K562 (cell line): ENCODE data around the gene WDCP. TPM values are rescaled to one million over a fixed set of nuclear protein-coding genes. Genes with fewer than 3 reads are reported as not detected.

ENCODE experiments used
- ATF1 ChIP-seq, 2 experiments: fragments of 450-650 bp in 1 of 2; IDR thresholded peaks; 2 replicates each; pipeline ENCODE4 v1.6.1; 2016; ENCODE audit warnings: missing compliant biosample characterization in 1 of 2, missing genetic modification characterization in 1 of 2
- CEBPB ChIP-seq: fragments of 450-650 bp; IDR thresholded peaks from 2 replicates; pipeline ENCODE4 v1.6.1; 2016; ENCODE audit warnings: missing genetic modification characterization, missing compliant biosample characterization
- CSDE1 ChIP-seq, 2 experiments: fragments of 450-650 bp; IDR thresholded peaks; 2 replicates each; pipeline ENCODE4 v1.6.1; 2016; ENCODE audit warnings: mild to moderate bottlenecking in 1 of 2
- CXXC5 ChIP-seq: fragments of 250-450 bp; sonication (Bioruptor Pico); IDR thresholded peaks from 2 replicates; pipeline ENCODE4 v1.8.0; 2022; ENCODE audit warnings: inconsistent platforms, mild to moderate bottlenecking, moderate library complexity
- E4F1 ChIP-seq: fragments of 250-450 bp; sonication (Bioruptor Pico); IDR thresholded peaks from 2 replicates; pipeline ENCODE4 v1.5.0; 2021; ENCODE audit warnings: mild to moderate bottlenecking, borderline replicate concordance
- KDM5B ChIP-seq: fragments of 200-600 bp; sonication (generic); IDR thresholded peaks from 2 replicates; pipeline ENCODE4 v1.6.1; 2012; ENCODE audit warnings: low read depth, mild to moderate bottlenecking, moderate library complexity, low read length, control low read depth, inconsistent platforms; ENCODE audit not compliant: insufficient replicate concordance
- PPARD ChIP-seq: fragments of 250-450 bp; sonication (Bioruptor Pico); IDR thresholded peaks from 2 replicates; pipeline ENCODE4 v1.8.0; 2022; ENCODE audit warnings: inconsistent platforms, mild to moderate bottlenecking, moderate library complexity
- SMAD2 ChIP-seq: fragments of 150-350 bp; IDR thresholded peaks from 2 replicates; pipeline ENCODE4 v1.6.1; 2014; ENCODE audit warnings: low read depth, mild to moderate bottlenecking, low read length
- SNIP1 ChIP-seq: fragments of 450-650 bp; IDR thresholded peaks from 2 replicates; pipeline ENCODE4 v1.7.1; 2017; ENCODE audit warnings: low read depth, mild to moderate bottlenecking
- TFE3 ChIP-seq: fragments of 450-650 bp; formaldehyde crosslinking; IDR thresholded peaks from 2 replicates; pipeline ENCODE4 v1.4.0; 2020; ENCODE audit warnings: mild to moderate bottlenecking, mixed read lengths
- ZBTB11 ChIP-seq, 3 experiments: fragments of 200-800 bp in 1 of 3; fragments of 250-450 bp in 1 of 3; fragments of 450-650 bp in 1 of 3; sonication (Bioruptor Pico) in 1 of 3; sonication (Bioruptor generic) in 1 of 3; formaldehyde crosslinking in 1 of 3; IDR thresholded peaks; 2 replicates each; pipeline versions ENCODE4 v1.6.1 to v1.8.0; 2016 to 2022; ENCODE audit warnings: mild to moderate bottlenecking in 2 of 3, missing genetic modification characterization in 2 of 3, missing compliant biosample characterization in 1 of 3, moderate library complexity in 1 of 3
- ZBTB17 ChIP-seq: fragments of 450-650 bp; formaldehyde crosslinking; IDR thresholded peaks from 2 replicates; pipeline ENCODE4 v1.4.0; 2020; ENCODE audit warnings: mild to moderate bottlenecking
- ZNF146 ChIP-seq: IDR thresholded peaks from one replicate; pipeline ENCODE4 v1.6.1; 2018; ENCODE audit warnings: missing compliant biosample characterization; ENCODE audit not compliant: unreplicated experiment
- ZNF274 ChIP-seq: IDR thresholded peaks from 2 replicates; pipeline ENCODE4 v1.6.1; 2011; ENCODE audit warnings: low read depth, mild to moderate bottlenecking, low read length, moderate library complexity, borderline replicate concordance
- polyA plus RNA-seq, 8 experiments: library from polyadenylated mRNA; depleted of rRNA in 4 of 8; stranded (reverse) in 5 of 8; unstranded in 3 of 8; fragments of >200 nt; fragmentation: Nextera tagmentation in 2 of 8; fragmentation: Illumina TruSeq in 1 of 8; extraction: Ambion mirVana in 2 of 8; extraction: Trizol in 1 of 8; gene quantifications; 2 replicates each; pipeline versions ENCODE4 v1.2.1 to v1.2.3, GENCODE V29; 2011 to 2014; ENCODE audit warnings: inconsistent platforms in 1 of 8, missing spikeins in 1 of 8
- total RNA-seq, 7 experiments: library from RNA; depleted of rRNA in 6 of 7; stranded (reverse); fragments of >200 nt in 6 of 7; fragmentation: Illumina TruSeq in 2 of 7; extraction: Trizol in 2 of 7; gene quantifications; 2 replicates each; pipeline versions ENCODE4 v1.2.1 to v1.2.3, GENCODE V29; 2011 to 2021; ENCODE audit warnings: low replicate concordance in 1 of 7
- TF ChIP-seq, protein P1 (sequence below): fragments of 200-800 bp; sonication (Bioruptor generic); IDR thresholded peaks from 2 replicates; pipeline ENCODE4 v1.6.1; 2017; ENCODE audit warnings: missing genetic modification characterization, missing compliant biosample characterization
- TF ChIP-seq, protein P2 (sequence below): fragments of 450-650 bp; conservative IDR thresholded peaks from 2 replicates; pipeline ENCODE4 v1.6.1; 2016; ENCODE audit warnings: missing genetic modification characterization, low read depth, mild to moderate bottlenecking, missing compliant biosample characterization, moderate library complexity

WDCP gene
- total and polyA plus RNA-seq, 9 of the 15 experiments (the other 6 are each of a cell fraction or from before 2014, with no cell fraction given), result 10.1 to 41.4 (median 21.8) TPM

GRCh38 chr2:24046930-24047702 is at the start of gene WDCP (continued):
- TF ChIP-seq TFE3 (no peak), ATF1 (CRISPR knock-in tag; IDR thresholded peaks at IDR 0.05) (no peak), ATF1 (tag; IDR thresholded peaks at IDR 0.05) (peak; percentile 76), SMAD2 (no peak), KDM5B (peak; percentile 87), PPARD (no peak), ZBTB17 (peak; percentile 69; the same call in 1 of the 2 replicates), CSDE1 (IDR thresholded peaks at IDR 0.05) (no peak), ZNF146 (CRISPR knock-in tag) (no peak), CEBPB (tag) (no peak), CXXC5 (CRISPR knock-in tag) (peak; percentile 78), E4F1 (no peak), ZBTB11 (CRISPR knock-in tag; IDR thresholded peaks at IDR 0.05) (peak in 1 of 3 experiments; percentile 28; a peak in 1 of 6 replicates), SNIP1 (peak; percentile 44; the same call in 1 of the 2 replicates), ZNF274 (no peak)
- TF ChIP-seq, protein P1, sequence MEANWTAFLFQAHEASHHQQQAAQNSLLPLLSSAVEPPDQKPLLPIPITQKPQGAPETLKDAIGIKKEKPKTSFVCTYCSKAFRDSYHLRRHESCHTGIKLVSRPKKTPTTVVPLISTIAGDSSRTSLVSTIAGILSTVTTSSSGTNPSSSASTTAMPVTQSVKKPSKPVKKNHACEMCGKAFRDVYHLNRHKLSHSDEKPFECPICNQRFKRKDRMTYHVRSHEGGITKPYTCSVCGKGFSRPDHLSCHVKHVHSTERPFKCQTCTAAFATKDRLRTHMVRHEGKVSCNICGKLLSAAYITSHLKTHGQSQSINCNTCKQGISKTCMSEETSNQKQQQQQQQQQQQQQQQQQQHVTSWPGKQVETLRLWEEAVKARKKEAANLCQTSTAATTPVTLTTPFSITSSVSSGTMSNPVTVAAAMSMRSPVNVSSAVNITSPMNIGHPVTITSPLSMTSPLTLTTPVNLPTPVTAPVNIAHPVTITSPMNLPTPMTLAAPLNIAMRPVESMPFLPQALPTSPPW (CRISPR knock-in tag), result no peak
- TF ChIP-seq, protein P2, sequence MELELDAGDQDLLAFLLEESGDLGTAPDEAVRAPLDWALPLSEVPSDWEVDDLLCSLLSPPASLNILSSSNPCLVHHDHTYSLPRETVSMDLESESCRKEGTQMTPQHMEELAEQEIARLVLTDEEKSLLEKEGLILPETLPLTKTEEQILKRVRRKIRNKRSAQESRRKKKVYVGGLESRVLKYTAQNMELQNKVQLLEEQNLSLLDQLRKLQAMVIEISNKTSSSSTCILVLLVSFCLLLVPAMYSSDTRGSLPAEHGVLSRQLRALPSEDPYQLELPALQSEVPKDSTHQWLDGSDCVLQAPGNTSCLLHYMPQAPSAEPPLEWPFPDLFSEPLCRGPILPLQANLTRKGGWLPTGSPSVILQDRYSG (tag), result no peak
